Endodermal cell (in vitro differentiated cells): ENCODE results near the gene EME2. TPM values are rescaled to one million over a fixed set of nuclear protein-coding genes. Genes with fewer than 3 reads are reported as not detected.

ENCODE experiments used
- DNase-seq: peaks from one replicate; pipeline ENCODE4 v3.0.0-alpha.2; 2017
- H3K27ac ChIP-seq: 2 replicates; pipeline ENCODE4 v1.5.1; 2013; ENCODE audit warnings: mild to moderate bottlenecking, low read depth, low read length, moderate library complexity
- H3K27me3 ChIP-seq: 2 replicates; pipeline ENCODE4 v1.6.1; 2013; ENCODE audit warnings: mild to moderate bottlenecking, low read length, moderate library complexity; ENCODE audit not compliant: insufficient read depth, control insufficient read depth, poor library complexity, severe bottlenecking
- H3K36me3 ChIP-seq: 2 replicates; pipeline ENCODE4 v1.7.0; 2013; ENCODE audit warnings: mild to moderate bottlenecking, low read length, moderate library complexity; ENCODE audit not compliant: control insufficient read depth, insufficient read depth
- H3K4me1 ChIP-seq: one replicate; pipeline ENCODE4 v1.7.0; 2013; ENCODE audit warnings: low read length; ENCODE audit not compliant: control insufficient read depth, insufficient read depth
- H3K4me3 ChIP-seq: 2 replicates; pipeline ENCODE4 v1.5.1; 2013; ENCODE audit warnings: mild to moderate bottlenecking, low read length, moderate library complexity
- H3K9ac ChIP-seq: 2 replicates; pipeline ENCODE4 v1.6.1; 2013; ENCODE audit warnings: mild to moderate bottlenecking, low read length, moderate library complexity; ENCODE audit not compliant: poor library complexity, severe bottlenecking; ENCODE audit errors: extremely low read depth
- H3K9me3 ChIP-seq: 2 replicates; pipeline ENCODE4 v1.6.1; 2013; ENCODE audit warnings: mild to moderate bottlenecking, low read length, moderate library complexity; ENCODE audit not compliant: control insufficient read depth
- H3K27ac Mint-ChIP-seq: 2 replicates; pipeline ENCODE4 v1.8.0; 2020; ENCODE audit warnings: mixed read lengths
- H3K27me3 Mint-ChIP-seq: 2 replicates; pipeline ENCODE4 v1.8.0; 2021; ENCODE audit warnings: mild to moderate bottlenecking, mixed read lengths; ENCODE audit not compliant: insufficient read depth
- H3K36me3 Mint-ChIP-seq: 2 replicates; pipeline ENCODE4 v1.8.0; 2020; ENCODE audit warnings: low read depth, mixed read lengths
- H3K4me1 Mint-ChIP-seq: 2 replicates; pipeline ENCODE4 v1.8.0; 2020; ENCODE audit warnings: mixed read lengths
- H3K4me3 Mint-ChIP-seq: 2 replicates; pipeline ENCODE4 v1.8.0; 2020; ENCODE audit warnings: mild to moderate bottlenecking, moderate library complexity, mixed read lengths
- H3K9me3 Mint-ChIP-seq: 2 replicates; pipeline ENCODE4 v1.8.0; 2020; ENCODE audit warnings: mild to moderate bottlenecking, mixed read lengths
- WGBS, 2 experiments: methylation state at CpG; one replicate each; pipeline versions ENCODE4 v1.1.5 to v1.1.7; 2013; ENCODE audit warnings: missing lambda C conversion rate in 2 of 2, mixed read lengths in 1 of 2; ENCODE audit not compliant: insufficient coverage in 1 of 2, insufficient read length in 1 of 2; 5-methylcytosine and 5-hydroxymethylcytosine counted together
- total RNA-seq, 2 donors: library from RNA; stranded (reverse); fragmentation: NEBNext Ultra II Directional in 1 of 2; extraction: Animal tissue kit (Norgen Biotek cat#: 25700) in 1 of 2; gene quantifications; 2 replicates in 1 of 2; 3 replicates in 1 of 2; pipeline ENCODE4 v1.2.1, GENCODE V29; 2021
- TF ChIP-seq, protein P1 (sequence below): fragments of 200-600 bp; sonication (generic); conservative IDR thresholded peaks from 2 replicates; pipeline ENCODE4 v1.5.0; 2021; ENCODE audit warnings: antibody characterized with exemption, mild to moderate bottlenecking

Gene EME2
- total RNA-seq, 2 donors from 2014 or later, result 34.3 to 64.3 TPM

DNA sequence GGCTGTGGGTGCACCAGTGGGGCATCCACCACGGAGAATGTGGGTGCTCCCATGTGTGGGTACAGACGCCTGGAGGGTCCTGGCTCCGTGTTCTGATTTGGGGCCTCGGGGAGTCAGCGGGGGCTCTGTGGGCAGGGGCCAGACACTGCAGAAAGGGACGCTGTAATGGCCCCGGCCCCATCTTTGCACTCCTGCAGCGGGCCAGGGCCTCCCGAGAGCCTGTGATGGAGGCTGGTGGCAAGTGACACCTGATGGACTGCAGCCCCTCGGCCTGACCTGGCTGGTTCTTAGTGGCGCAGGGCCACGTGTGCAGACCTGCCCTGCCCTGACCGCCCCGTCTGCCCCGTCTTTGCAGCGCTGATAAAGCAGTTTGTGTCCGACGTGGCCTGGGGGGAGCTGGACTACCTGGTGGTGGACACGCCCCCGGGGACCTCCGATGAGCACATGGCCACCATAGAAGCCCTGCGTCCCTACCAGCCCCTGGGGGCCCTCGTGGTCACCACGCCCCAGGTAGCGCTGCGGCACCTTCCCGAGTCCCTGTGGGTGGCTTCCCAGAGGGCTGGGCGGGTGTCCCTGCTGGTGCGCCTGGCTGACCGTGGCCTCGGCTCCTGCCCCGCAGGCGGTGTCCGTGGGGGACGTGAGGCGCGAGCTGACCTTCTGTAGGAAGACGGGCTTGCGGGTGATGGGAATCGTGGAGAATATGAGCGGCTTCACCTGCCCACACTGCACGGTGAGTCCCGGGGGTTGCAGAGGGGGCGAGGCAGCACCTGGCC is 14.9 kb downstream of the EME2 start:
- DNase-seq, result no peak
- WGBS, 2 experiments, result 95 to 96% methylated on average over 36 to 44 of the region's 44 CpGs
- H3K9me3 ChIP-seq, result no peaks in the 10 kb centered on the region
- no peaks in the 10 kb centered on the region for H3K9me3 Mint-ChIP-seq
- no peak overlapping the region for H3K27ac ChIP-seq
- H3K4me1 ChIP-seq, result no peaks in the 10 kb centered on the region
- H3K27ac Mint-ChIP-seq, result no peak overlapping the region
- peaks cover 4% of the 10 kb centered on the region for H3K36me3 ChIP-seq
- no peaks in the 10 kb centered on the region for H3K27me3 Mint-ChIP-seq
- H3K36me3 Mint-ChIP-seq, result peaks cover 13% of the 10 kb centered on the region
- H3K4me3 ChIP-seq, result no peak overlapping the region
- peaks cover 3% of the 10 kb centered on the region for H3K4me1 Mint-ChIP-seq
- H3K27me3 ChIP-seq, result no peaks in the 10 kb centered on the region
- TF ChIP-seq, protein P1, sequence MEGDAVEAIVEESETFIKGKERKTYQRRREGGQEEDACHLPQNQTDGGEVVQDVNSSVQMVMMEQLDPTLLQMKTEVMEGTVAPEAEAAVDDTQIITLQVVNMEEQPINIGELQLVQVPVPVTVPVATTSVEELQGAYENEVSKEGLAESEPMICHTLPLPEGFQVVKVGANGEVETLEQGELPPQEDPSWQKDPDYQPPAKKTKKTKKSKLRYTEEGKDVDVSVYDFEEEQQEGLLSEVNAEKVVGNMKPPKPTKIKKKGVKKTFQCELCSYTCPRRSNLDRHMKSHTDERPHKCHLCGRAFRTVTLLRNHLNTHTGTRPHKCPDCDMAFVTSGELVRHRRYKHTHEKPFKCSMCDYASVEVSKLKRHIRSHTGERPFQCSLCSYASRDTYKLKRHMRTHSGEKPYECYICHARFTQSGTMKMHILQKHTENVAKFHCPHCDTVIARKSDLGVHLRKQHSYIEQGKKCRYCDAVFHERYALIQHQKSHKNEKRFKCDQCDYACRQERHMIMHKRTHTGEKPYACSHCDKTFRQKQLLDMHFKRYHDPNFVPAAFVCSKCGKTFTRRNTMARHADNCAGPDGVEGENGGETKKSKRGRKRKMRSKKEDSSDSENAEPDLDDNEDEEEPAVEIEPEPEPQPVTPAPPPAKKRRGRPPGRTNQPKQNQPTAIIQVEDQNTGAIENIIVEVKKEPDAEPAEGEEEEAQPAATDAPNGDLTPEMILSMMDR, result no peak
- no peak overlapping the region for H3K9ac ChIP-seq
- H3K4me3 Mint-ChIP-seq, result no peak overlapping the region

DNA sequence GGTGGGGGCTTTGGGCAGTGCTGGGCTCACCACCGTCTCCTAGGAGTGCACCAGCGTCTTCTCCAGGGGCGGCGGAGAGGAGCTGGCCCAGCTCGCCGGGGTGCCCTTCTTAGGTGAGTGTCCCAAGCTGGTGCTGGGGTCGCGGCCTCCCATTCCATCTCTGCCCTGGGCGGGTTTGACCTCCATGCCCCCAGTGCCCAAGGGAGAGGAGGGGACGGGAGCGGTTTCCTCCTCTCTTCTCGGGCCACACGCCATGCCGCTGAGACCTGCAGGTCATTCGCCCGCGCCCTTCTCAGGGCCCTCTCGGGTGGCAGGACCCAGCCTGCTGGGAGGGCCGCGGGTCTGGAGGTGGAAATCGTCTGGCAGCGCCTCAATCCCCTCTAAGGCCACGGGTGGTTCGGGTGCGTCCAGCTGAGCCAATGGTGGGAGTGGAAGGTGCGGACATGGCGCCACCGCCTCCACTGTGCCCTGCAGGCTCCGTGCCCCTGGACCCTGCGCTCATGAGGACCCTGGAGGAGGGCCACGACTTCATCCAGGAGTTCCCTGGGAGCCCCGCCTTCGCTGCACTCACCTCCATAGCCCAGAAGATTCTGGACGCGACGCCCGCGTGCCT is 15.6 kb downstream of the EME2 start:
- Mint-ChIP-seq H3K9me3 (no peaks in the 10 kb centered on the region), H3K4me1 (peaks cover 3% of the 10 kb centered on the region), H3K4me3 (no peak overlapping the region), H3K27ac (no peak overlapping the region), H3K27me3 (no peaks in the 10 kb centered on the region), H3K36me3 (peaks cover 13% of the 10 kb centered on the region)
- 93 to 96% methylated on average over 28 to 38 of the region's 38 CpGs for WGBS, 2 experiments
- no peaks in the 10 kb centered on the region for H3K4me1 ChIP-seq
- H3K27me3 ChIP-seq, result no peaks in the 10 kb centered on the region
- DNase-seq, result no peak
- TF ChIP-seq, protein P1, result no peak
- no peak overlapping the region for H3K9ac ChIP-seq
- H3K4me3 ChIP-seq, result no peak overlapping the region
- no peaks in the 10 kb centered on the region for H3K9me3 ChIP-seq
- H3K27ac ChIP-seq, result no peak overlapping the region
- peaks cover 4% of the 10 kb centered on the region for H3K36me3 ChIP-seq

GRCh38 chr16:1788708-1789100 is 16.1 kb downstream of the EME2 start:
- no peak overlapping the region for H3K9ac ChIP-seq
- no peaks in the 10 kb centered on the region for H3K4me1 Mint-ChIP-seq
- no peaks in the 10 kb centered on the region for H3K27me3 ChIP-seq
- TF ChIP-seq, protein P1, result no peak
- H3K4me3 Mint-ChIP-seq, result no peak overlapping the region
- H3K4me3 ChIP-seq, result no peak overlapping the region
- H3K9me3 ChIP-seq, result no peaks in the 10 kb centered on the region
- H3K27ac ChIP-seq, result no peak overlapping the region
- peaks cover 4% of the 10 kb centered on the region for H3K36me3 ChIP-seq
- peaks cover 13% of the 10 kb centered on the region for H3K36me3 Mint-ChIP-seq
- peak; percentile 38 for DNase-seq
- no peaks in the 10 kb centered on the region for H3K4me1 ChIP-seq
- no peak overlapping the region for H3K27ac Mint-ChIP-seq
- H3K9me3 Mint-ChIP-seq, result no peaks in the 10 kb centered on the region
- 90 to 95% methylated on average over 10 to 19 of the region's 19 CpGs for WGBS, 2 experiments
- no peaks in the 10 kb centered on the region for H3K27me3 Mint-ChIP-seq
